OCI-LY7 (cell line): Measurements from ENCODE around the gene AGT.

Experiments
- EZH2phosphoT487 ChIP-seq: fragments of 200-600 bp; sonication (generic); IDR thresholded peaks from 2 replicates; pipeline ENCODE4 v1.6.1; 2018; ENCODE audit warnings: low read depth, borderline replicate concordance, mild to moderate bottlenecking, mixed run types, antibody characterized with exemption, low read length, moderate library complexity, mixed read lengths
- TF ChIP-seq, protein P1 (sequence below): fragments of 200-600 bp; sonication (generic); conservative IDR thresholded peaks from 2 replicates; pipeline ENCODE4 v1.5.1; 2014; ENCODE audit warnings: mild to moderate bottlenecking, antibody characterized with exemption, low read length, moderate library complexity, mixed read lengths

DNA sequence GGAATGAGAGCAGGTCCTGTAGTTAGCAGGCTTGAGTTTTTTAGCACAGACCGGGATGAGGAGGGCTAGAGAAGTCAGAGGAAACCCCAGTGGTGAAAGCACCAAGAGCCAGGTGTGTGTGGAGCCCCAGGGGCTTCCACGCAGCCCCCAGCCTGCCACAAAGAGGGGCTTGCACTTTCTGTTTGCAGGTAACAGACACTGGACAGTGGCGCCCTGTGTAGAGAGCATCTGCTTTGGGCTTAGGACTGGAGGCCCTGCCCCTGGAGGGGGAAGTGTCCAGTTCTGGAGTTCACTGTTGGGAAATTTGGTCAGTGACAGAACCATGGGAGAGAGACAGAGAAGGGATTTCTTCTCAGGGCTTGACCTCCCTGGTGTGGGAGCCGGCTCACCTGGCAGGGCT, 19.5 kb downstream of the AGT start:
- TF ChIP-seq, protein P1, sequence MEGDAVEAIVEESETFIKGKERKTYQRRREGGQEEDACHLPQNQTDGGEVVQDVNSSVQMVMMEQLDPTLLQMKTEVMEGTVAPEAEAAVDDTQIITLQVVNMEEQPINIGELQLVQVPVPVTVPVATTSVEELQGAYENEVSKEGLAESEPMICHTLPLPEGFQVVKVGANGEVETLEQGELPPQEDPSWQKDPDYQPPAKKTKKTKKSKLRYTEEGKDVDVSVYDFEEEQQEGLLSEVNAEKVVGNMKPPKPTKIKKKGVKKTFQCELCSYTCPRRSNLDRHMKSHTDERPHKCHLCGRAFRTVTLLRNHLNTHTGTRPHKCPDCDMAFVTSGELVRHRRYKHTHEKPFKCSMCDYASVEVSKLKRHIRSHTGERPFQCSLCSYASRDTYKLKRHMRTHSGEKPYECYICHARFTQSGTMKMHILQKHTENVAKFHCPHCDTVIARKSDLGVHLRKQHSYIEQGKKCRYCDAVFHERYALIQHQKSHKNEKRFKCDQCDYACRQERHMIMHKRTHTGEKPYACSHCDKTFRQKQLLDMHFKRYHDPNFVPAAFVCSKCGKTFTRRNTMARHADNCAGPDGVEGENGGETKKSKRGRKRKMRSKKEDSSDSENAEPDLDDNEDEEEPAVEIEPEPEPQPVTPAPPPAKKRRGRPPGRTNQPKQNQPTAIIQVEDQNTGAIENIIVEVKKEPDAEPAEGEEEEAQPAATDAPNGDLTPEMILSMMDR = no peak
- no peak for TF ChIP-seq EZH2phosphoT487
